GM23248 (cell line): ENCODE results near the gene SHISAL2A. TPM values are rescaled to one million over a fixed set of nuclear protein-coding genes. Genes with fewer than 3 reads are reported as not detected.

ENCODE experiments used
- DNase-seq: peaks from one replicate; pipeline ENCODE4 v3.0.0-alpha.2; 2015
- H2AFZ ChIP-seq: fragments of 200-600 bp; sonication (generic); 2 replicates; pipeline ENCODE4 v1.6.1; 2016; ENCODE audit warnings: antibody characterized with exemption
- H3F3A ChIP-seq: fragments of 200-600 bp; sonication (generic); 2 replicates; pipeline ENCODE4 v1.6.1; 2016; ENCODE audit warnings: mild to moderate bottlenecking, antibody characterized with exemption, mixed run types; ENCODE audit not compliant: insufficient read depth
- H3K27ac ChIP-seq: fragments of 200-600 bp; sonication (generic); 2 replicates; pipeline ENCODE4 v1.5.1; 2016; ENCODE audit warnings: mild to moderate bottlenecking
- H3K27me3 ChIP-seq: fragments of 200-600 bp; sonication (generic); replicated peaks from 2 replicates; pipeline ENCODE4 v1.6.1; 2016; ENCODE audit warnings: mild to moderate bottlenecking; ENCODE audit not compliant: insufficient read depth
- H3K36me3 ChIP-seq: fragments of 200-600 bp; sonication (generic); 2 replicates; pipeline ENCODE4 v1.6.1; 2016; ENCODE audit warnings: low read depth, mild to moderate bottlenecking
- H3K4me1 ChIP-seq: fragments of 200-600 bp; sonication (generic); 2 replicates; pipeline ENCODE4 v1.6.1; 2016; ENCODE audit warnings: mild to moderate bottlenecking; ENCODE audit not compliant: insufficient read depth
- H3K4me2 ChIP-seq: fragments of 200-600 bp; sonication (generic); one replicate; pipeline ENCODE4 v1.6.1; 2016; ENCODE audit warnings: mild to moderate bottlenecking; ENCODE audit not compliant: unreplicated experiment
- H3K4me3 ChIP-seq: fragments of 200-600 bp; sonication (generic); 2 replicates; pipeline ENCODE4 v1.5.1; 2016; ENCODE audit warnings: mild to moderate bottlenecking
- H3K79me2 ChIP-seq: fragments of 200-600 bp; sonication (generic); 2 replicates; pipeline ENCODE4 v1.6.1; 2016; ENCODE audit warnings: mild to moderate bottlenecking; ENCODE audit not compliant: insufficient read depth
- H3K9ac ChIP-seq: fragments of 200-600 bp; sonication (generic); 2 replicates; pipeline ENCODE4 v1.6.1; 2016; ENCODE audit warnings: mild to moderate bottlenecking
- H3K9me2 ChIP-seq: fragments of 200-600 bp; sonication (generic); 2 replicates; pipeline ENCODE4 v1.6.1; 2016; ENCODE audit warnings: mixed run types, mild to moderate bottlenecking, moderate library complexity; ENCODE audit not compliant: insufficient read depth
- H3K9me3 ChIP-seq: fragments of 200-600 bp; sonication (generic); one replicate; pipeline ENCODE4 v1.6.1; 2017; ENCODE audit warnings: low read depth
- H4K20me1 ChIP-seq: fragments of 200-600 bp; sonication (generic); 2 replicates; pipeline ENCODE4 v1.6.0; 2016; ENCODE audit not compliant: insufficient read depth
- EZH2 ChIP-seq: fragments of 200-600 bp; sonication (generic); IDR thresholded peaks from 2 replicates; pipeline ENCODE4 v1.6.1; 2018; ENCODE audit warnings: antibody characterized with exemption, mild to moderate bottlenecking; ENCODE audit not compliant: insufficient read depth, poor library complexity, severe bottlenecking
- EZH2phosphoT487 ChIP-seq: fragments of 200-600 bp; sonication (generic); IDR thresholded peaks from 2 replicates; pipeline ENCODE4 v1.6.1; 2018; ENCODE audit warnings: antibody characterized with exemption, moderate library complexity, mild to moderate bottlenecking, low read depth; ENCODE audit not compliant: insufficient read depth
- WGBS, 2 experiments: methylation state at CpG; one replicate each; pipeline ENCODE4 v1.1.6; 2015 to 2017; ENCODE audit warnings: low lambda C conversion rate in 2 of 2, low coverage in 1 of 2; ENCODE audit errors: missing lambda C conversion rate in 2 of 2; 5-methylcytosine and 5-hydroxymethylcytosine counted together
- in situ Hi-C: fragments of 300-500 bp; cut with MboI; formaldehyde crosslinking; loops from 2 replicates; pipeline ENCODE4 v1.15.0; 2020
- polyA plus RNA-seq: library from polyadenylated mRNA; unstranded; fragments of >200 nt; fragmentation: Nextera tagmentation; extraction: Ambion mirVana; gene quantifications from 2 replicates; pipeline ENCODE4 v1.2.1, GENCODE V29; 2016
- total RNA-seq: library from RNA; depleted of rRNA; stranded (reverse); fragments of >200 nt; shearing (Covaris generic); gene quantifications from 2 replicates; pipeline ENCODE4 v1.2.3, GENCODE V29; 2014

The SHISAL2A gene
- total and polyA plus RNA-seq, 2 experiments from 2014 or later: not detected

DNA sequence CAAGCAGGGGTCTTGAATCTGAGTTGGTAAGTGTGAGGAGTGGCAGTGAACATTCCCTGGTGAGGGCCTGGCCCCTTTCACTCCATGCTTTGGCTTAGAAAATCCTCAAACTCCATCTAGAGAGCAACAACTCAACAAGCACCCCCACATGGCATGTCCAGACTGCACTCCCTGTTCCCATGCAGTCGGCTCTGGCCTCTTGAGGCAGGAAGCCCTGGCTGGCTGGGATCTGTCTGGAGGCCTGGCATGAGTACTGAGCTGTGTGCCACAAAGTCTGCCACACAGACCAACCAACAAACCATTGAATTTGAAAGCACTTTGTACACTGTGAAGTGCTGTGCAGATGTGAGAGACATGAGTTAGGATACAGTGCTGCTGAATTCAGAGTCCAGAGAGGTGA lies 40.0 kb downstream of the SHISAL2A start:
- Histone ChIP-seq H3K9me3 (no peaks in the 10 kb centered on the region), H3K27me3 (no peaks in the 10 kb centered on the region), H2AFZ (no peak overlapping the region), H3K9ac (no peak overlapping the region), H3K9me2 (no peaks in the 10 kb centered on the region), H3K27ac (no peak overlapping the region), H3F3A (0 out of 2 replicates have a peak, but pooled peaks cover 12% of the 10 kb centered on the region), H3K4me3 (no peak overlapping the region), H3K4me2 (no peak overlapping the region), H3K36me3 (no peaks in the 10 kb centered on the region), H3K79me2 (no peaks in the 10 kb centered on the region), H4K20me1 (no peaks in the 10 kb centered on the region), H3K4me1 (peaks cover 27% of the 10 kb centered on the region)
- in situ Hi-C loops: no loop called here
- WGBS, 2 experiments: 40 to 55% methylated on average over 1 of the region's 1 CpG
- no peak for DNase-seq
- TF ChIP-seq EZH2 (no peak), EZH2phosphoT487 (no peak)

DNA sequence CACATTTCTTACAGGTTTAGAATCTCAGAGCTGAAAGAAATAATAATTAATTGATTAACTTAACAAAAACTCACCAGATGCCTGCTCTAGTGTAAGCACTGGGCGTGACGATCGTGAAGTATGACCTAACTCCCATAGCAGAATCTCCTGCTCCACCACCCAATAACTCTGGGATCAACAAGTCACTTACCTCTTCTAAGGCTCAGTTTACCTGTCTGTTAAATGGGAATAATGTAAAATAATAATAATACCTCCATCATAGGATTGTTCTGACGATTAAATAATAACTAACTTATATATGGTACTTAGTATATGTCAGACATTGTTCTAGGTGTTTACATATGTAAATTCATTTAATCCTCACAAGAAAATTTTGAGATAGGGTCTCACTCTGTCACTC lies 40.5 kb downstream of the SHISAL2A start:
- DNase-seq: no peak
- Histone ChIP-seq H3K9me2 (no peaks in the 10 kb centered on the region), H3K27me3 (no peaks in the 10 kb centered on the region), H3F3A (0 out of 2 replicates have a peak, but pooled peaks cover 12% of the 10 kb centered on the region), H4K20me1 (no peaks in the 10 kb centered on the region), H3K4me1 (peaks cover 21% of the 10 kb centered on the region), H3K9ac (no peak overlapping the region), H3K4me2 (no peak overlapping the region), H3K79me2 (no peaks in the 10 kb centered on the region), H3K36me3 (no peaks in the 10 kb centered on the region), H3K27ac (no peak overlapping the region), H3K4me3 (no peak overlapping the region), H3K9me3 (no peaks in the 10 kb centered on the region), H2AFZ (no peak overlapping the region)
- no peak for TF ChIP-seq EZH2phosphoT487
- no peak for TF ChIP-seq EZH2
- WGBS, 2 experiments: 84 to 93% methylated on average over 4 of the region's 4 CpGs
- in situ Hi-C loops: no loop called here

DNA sequence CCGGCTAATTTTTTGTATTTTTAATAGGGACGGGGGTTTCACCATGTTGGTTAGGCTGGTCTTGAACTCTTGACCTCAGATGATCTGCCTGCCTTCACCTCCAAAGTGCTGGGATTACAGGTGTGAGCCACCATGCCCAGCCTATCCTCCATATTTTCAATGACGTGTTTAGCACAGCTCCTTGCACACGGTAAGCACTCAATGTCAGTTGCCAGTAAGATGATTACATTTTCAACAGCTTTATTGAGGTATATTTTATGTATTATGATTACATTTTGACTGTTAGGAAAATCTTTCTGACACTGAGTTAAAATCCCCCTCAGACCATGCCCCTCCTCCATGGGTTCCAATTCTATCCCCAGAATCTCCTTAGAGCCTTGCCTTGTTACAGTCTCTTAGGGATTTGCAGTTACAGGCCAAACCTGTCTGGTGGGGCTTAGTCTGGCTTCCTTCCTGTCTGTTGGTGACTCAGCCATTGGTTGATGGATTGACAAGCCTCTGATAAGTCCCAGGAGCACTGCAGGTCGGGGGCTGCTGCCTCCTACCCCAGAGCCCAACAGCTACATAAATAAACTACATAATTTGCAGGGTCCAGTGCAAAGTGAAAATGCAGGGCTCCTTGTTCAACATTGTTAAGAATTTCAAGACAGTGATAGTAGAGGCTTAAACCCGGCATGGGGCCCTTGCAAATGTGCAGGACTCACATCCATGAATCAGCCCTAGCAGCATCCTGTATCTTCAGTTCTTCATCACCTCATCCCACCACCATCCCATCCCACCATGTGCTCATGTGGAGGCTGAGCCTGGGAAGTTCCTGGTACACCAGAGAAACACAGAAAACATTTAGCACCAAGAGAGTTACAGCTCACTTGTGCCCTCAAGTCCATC lies 41.8 kb downstream of the SHISAL2A start:
- no peak overlapping the region for H3K4me3 ChIP-seq
- H4K20me1 ChIP-seq: no peaks in the 10 kb centered on the region
- H3K9ac ChIP-seq: no peak overlapping the region
- H3K27me3 ChIP-seq: no peaks in the 10 kb centered on the region
- peaks cover 9% of the 10 kb centered on the region for H3K4me1 ChIP-seq
- H3K9me3 ChIP-seq: no peaks in the 10 kb centered on the region
- in situ Hi-C loops: loop anchor here (25.0 kb wide), 1 partner anchor 537 kb away; the partner anchor contains the start of gene ZFYVE9
- H3K9me2 ChIP-seq: no peaks in the 10 kb centered on the region
- DNase-seq: no peak
- H3F3A ChIP-seq: 0 out of 2 replicates have a peak, but pooled peaks cover 3% of the 10 kb centered on the region
- H3K27ac ChIP-seq: no peak overlapping the region
- WGBS, 2 experiments: 57 to 62% methylated on average over 6 of the region's 6 CpGs
- H3K36me3 ChIP-seq: no peaks in the 10 kb centered on the region
- H2AFZ ChIP-seq: no peak overlapping the region
- no peaks in the 10 kb centered on the region for H3K79me2 ChIP-seq
- no peak overlapping the region for H3K4me2 ChIP-seq
- TF ChIP-seq EZH2phosphoT487 (no peak), EZH2 (no peak)

DNA sequence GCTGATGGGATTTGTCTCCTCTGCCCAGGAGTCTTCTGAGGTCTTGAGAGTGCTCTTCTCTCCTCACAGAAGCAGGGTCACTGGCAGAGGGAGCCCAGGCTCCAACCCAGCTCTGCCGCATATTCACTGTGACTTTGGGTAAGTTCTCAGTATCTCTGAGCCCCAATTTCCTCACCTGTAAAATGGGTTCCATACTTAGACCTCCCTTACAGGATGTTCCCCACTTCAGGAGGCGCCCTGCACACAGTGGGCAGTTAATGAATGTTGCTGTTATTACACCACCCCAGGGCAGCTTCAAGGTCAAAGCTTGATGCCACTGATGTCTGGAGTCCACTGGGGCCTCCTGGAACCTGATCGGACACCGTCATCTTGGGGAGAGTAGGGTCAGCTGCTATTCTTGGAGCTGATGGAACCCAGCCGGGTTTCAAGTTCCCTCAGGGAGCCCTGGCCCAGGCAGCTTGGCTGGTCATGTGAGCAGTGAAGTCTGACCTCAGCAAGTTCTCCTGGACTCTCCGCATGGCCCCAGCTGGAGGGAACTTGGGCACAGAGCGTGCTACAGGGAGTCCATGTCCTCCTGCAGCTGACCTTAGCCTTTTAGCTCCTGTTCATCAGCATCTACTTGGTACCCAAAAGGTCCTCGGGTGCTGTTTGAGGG lies 43.4 kb downstream of the SHISAL2A start:
- Histone ChIP-seq H3K4me1 (no peaks in the 10 kb centered on the region), H3K79me2 (no peaks in the 10 kb centered on the region), H2AFZ (no peak overlapping the region), H3K27me3 (no peaks in the 10 kb centered on the region), H3K4me2 (no peak overlapping the region), H3F3A (no peaks in the 10 kb centered on the region), H4K20me1 (no peaks in the 10 kb centered on the region), H3K27ac (no peak overlapping the region), H3K9ac (no peak overlapping the region), H3K4me3 (no peak overlapping the region), H3K9me3 (no peaks in the 10 kb centered on the region), H3K9me2 (no peaks in the 10 kb centered on the region), H3K36me3 (no peaks in the 10 kb centered on the region)
- in situ Hi-C loops: loop anchor here (25.0 kb wide), 1 partner anchor 539 kb away; the partner anchor contains the start of gene ZFYVE9
- 84 to 88% methylated on average over 8 of the region's 8 CpGs for WGBS, 2 experiments
- TF ChIP-seq EZH2phosphoT487 (no peak), EZH2 (no peak)
- no peak for DNase-seq
